ENCODE results near the gene TOP1. TPM values are rescaled to one million over a fixed set of nuclear protein-coding genes. Genes with fewer than 3 reads are reported as not detected.

TOP1 gene
- total and polyA plus RNA-seq, 9 of the 15 experiments (the other 6 are each of a cell fraction or from before 2014, with no cell fraction given), result 26.4 to 127 (median 39.6) TPM

DNA sequence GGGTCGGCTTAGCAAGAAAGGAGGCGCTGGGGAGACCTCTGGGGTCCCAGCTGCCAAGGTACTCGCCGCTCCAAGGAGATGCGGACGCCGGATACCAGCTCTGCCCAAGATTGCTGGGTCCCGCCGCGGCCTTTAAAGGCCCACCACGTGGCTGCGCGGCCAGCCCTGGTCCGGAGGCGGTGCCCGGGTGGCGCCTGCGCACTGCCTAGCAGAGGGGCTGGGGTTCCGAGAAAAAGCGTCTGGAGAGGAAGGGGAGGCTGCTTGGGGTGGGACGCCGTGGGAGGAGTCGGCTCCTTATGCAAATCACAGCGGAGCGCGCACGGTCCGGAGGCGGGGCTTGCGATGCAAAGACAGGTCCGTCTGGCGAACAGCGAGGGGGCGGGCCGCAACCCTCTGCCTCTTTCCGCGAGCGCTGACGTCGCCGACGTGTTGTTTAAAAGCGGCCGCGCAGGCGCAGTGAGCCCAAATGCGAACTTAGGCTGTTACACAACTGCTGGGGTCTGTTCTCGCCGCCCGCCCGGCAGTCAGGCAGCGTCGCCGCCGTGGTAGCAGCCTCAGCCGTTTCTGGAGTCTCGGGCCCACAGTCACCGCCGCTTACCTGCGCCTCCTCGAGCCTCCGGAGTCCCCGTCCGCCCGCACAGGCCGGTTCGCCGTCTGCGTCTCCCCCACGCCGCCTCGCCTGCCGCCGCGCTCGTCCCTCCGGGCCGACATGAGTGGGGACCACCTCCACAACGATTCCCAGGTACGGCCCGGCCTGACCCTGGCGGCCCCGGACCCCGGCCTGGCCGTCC, at the start of gene TOP1 (continued):
- TF ChIP-seq, protein P1, sequence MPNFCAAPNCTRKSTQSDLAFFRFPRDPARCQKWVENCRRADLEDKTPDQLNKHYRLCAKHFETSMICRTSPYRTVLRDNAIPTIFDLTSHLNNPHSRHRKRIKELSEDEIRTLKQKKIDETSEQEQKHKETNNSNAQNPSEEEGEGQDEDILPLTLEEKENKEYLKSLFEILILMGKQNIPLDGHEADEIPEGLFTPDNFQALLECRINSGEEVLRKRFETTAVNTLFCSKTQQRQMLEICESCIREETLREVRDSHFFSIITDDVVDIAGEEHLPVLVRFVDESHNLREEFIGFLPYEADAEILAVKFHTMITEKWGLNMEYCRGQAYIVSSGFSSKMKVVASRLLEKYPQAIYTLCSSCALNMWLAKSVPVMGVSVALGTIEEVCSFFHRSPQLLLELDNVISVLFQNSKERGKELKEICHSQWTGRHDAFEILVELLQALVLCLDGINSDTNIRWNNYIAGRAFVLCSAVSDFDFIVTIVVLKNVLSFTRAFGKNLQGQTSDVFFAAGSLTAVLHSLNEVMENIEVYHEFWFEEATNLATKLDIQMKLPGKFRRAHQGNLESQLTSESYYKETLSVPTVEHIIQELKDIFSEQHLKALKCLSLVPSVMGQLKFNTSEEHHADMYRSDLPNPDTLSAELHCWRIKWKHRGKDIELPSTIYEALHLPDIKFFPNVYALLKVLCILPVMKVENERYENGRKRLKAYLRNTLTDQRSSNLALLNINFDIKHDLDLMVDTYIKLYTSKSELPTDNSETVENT (CRISPR knock-in tag; IDR thresholded peaks at IDR 0.05), result 0 out of 2 replicates have a peak, but pooled peaks have one; percentile 79
- TF ChIP-seq, protein P2, sequence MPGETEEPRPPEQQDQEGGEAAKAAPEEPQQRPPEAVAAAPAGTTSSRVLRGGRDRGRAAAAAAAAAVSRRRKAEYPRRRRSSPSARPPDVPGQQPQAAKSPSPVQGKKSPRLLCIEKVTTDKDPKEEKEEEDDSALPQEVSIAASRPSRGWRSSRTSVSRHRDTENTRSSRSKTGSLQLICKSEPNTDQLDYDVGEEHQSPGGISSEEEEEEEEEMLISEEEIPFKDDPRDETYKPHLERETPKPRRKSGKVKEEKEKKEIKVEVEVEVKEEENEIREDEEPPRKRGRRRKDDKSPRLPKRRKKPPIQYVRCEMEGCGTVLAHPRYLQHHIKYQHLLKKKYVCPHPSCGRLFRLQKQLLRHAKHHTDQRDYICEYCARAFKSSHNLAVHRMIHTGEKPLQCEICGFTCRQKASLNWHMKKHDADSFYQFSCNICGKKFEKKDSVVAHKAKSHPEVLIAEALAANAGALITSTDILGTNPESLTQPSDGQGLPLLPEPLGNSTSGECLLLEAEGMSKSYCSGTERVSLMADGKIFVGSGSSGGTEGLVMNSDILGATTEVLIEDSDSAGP (CRISPR knock-in tag; IDR thresholded peaks at IDR 0.05), result no peak; the same call in 1 of the 2 replicates
- no peak for TF ChIP-seq BMI1 (IDR thresholded peaks at IDR 0.05; ENCODE audit: low read length)
- peak; percentile 93 for TF ChIP-seq CXXC5 (CRISPR knock-in tag; IDR thresholded peaks at IDR 0.05)
- TF ChIP-seq SUPT5H (IDR thresholded peaks at IDR 0.05), result peak; percentile 91
- TF ChIP-seq HNRNPK (IDR thresholded peaks at IDR 0.05; ENCODE audit: low read depth, low read length, poor library complexity, severe bottlenecking), result no peak
- no peak for TF ChIP-seq MTA1 (IDR thresholded peaks at IDR 0.05; ENCODE audit: borderline replicate concordance)
- TF ChIP-seq CEBPG (CRISPR knock-in tag; IDR thresholded peaks at IDR 0.05), result peak; percentile 83
- peak in 1 of 2 experiments; percentile 69; a peak in 2 of 4 replicates for TF ChIP-seq CEBPG (tag; conservative IDR thresholded peaks at IDR 0.05 in 1 of 2, IDR thresholded peaks at IDR 0.05 in 1 of 2)
- peak; percentile 45 for TF ChIP-seq TAF9B (IDR thresholded peaks at IDR 0.05; ENCODE audit: partially characterized antibody)
- TF ChIP-seq DMBX1 (CRISPR knock-in tag; IDR thresholded peaks at IDR 0.05; ENCODE audit: borderline replicate concordance), result 0 out of 2 replicates have a peak, but pooled peaks have one; percentile 30
- TF ChIP-seq POLR2A (conservative IDR thresholded peaks at IDR 0.05), result peak; percentile 93
- TF ChIP-seq, protein P3, sequence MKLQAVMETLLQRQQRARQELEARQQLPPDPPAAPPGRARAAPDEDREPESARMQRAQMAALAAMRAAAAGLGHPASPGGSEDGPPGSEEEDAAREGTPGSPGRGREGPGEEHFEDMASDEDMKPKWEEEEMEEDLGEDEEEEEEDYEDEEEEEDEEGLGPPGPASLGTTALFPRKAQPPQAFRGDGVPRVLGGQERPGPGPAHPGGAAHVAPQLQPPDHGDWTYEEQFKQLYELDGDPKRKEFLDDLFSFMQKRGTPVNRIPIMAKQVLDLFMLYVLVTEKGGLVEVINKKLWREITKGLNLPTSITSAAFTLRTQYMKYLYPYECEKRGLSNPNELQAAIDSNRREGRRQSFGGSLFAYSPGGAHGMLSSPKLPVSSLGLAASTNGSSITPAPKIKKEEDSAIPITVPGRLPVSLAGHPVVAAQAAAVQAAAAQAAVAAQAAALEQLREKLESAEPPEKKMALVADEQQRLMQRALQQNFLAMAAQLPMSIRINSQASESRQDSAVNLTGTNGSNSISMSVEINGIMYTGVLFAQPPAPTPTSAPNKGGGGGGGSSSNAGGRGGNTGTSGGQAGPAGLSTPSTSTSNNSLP (IDR thresholded peaks at IDR 0.05; ENCODE audit: borderline replicate concordance, low read depth, low read length), result no peak
- peak; percentile 32; the same call in 1 of the 2 replicates for TF ChIP-seq JUN (IDR thresholded peaks at IDR 0.05; ENCODE audit: borderline replicate concordance, low read depth, low read length)
- no peak for TF ChIP-seq JUN (CRISPR knock-in tag; IDR thresholded peaks at IDR 0.05; ENCODE audit: borderline replicate concordance)
- no peak for TF ChIP-seq ZNF707 (CRISPR knock-in tag; conservative IDR thresholded peaks at IDR 0.05)
- no peak for TF ChIP-seq FUS (optimal IDR thresholded peaks at IDR 0.05; ENCODE audit: low read depth, low read length)
- TF ChIP-seq YBX1 (IDR thresholded peaks at IDR 0.05), result no peak
- TF ChIP-seq TRIM28 (IDR thresholded peaks at IDR 0.05), result no peak
